ENCODE results near the gene QRFP. TPM values are rescaled to one million over a fixed set of nuclear protein-coding genes. Genes with fewer than 3 reads are reported as not detected.

Gene QRFP
- total RNA-seq, 1 experiment from 2014 or later, result not detected

GRCh38 chr9:130866474-130866965 is 30.1 kb downstream of the QRFP start:
- no peaks in the 10 kb centered on the region for H3K9me2 ChIP-seq (ENCODE audit: insufficient read depth)
- ChIA-PET POLR2A (interaction anchor here (1.0 kb wide), 2 partner anchors 60 to 132 kb away, joined by 3 to 4 read pairs; no protein-coding TSS in a partner anchor), RAD21 (ENCODE audit: low non-redundant PET in 1 of 2, low total read pairs in 2 of 2, uncharacterized antibody in 2 of 2, unreplicated experiment in 2 of 2) (interaction anchor here (0.5 to 1.6 kb wide), 7 partner anchors 13 to 180 kb away, joined by 3 to 18 read pairs (median 8); no protein-coding TSS in a partner anchor), CTCF (interaction anchor here (0.6 to 4.1 kb wide), 29 partner anchors 8 to 183 kb away, joined by 3 to 88 read pairs (median 4); partner anchors contain the start of gene EXOSC2)
- H3K4me1 ChIP-seq (ENCODE audit: control insufficient read depth in 1 of 2, insufficient read depth in 2 of 2, low read length in 2 of 2), result no peaks in the 10 kb centered on the region
- DNase-seq (ENCODE audit: low read depth, low spot score), result peak; percentile 92
- H3K9me3 ChIP-seq (ENCODE audit: control insufficient read depth in 1 of 2, insufficient read depth in 1 of 2, low read depth in 1 of 2, low read length in 2 of 2), result no peaks in the 10 kb centered on the region
- peaks cover 38% of the 10 kb centered on the region; the same call in 1 of the 2 replicates for H3K79me2 ChIP-seq (ENCODE audit: insufficient read depth, low read length)
- H2AFZ ChIP-seq (ENCODE audit: low read depth, low read length, poor library complexity, severe bottlenecking), result no peak overlapping the region
- no peak overlapping the region for H3K4me3 ChIP-seq (replicated peaks in 1 of 2; ENCODE audit: low read depth in 1 of 2, low read length in 2 of 2)
- ATAC-seq, result peak; percentile 96
- H4K20me1 ChIP-seq (ENCODE audit: insufficient read depth), result no peaks in the 10 kb centered on the region; the same call in 1 of the 2 replicates
- intact Hi-C loops (cut with micrococcal nuclease), result loop anchor here (1.0 to 5.0 kb wide), 4 partner anchors 75 to 404 kb away; no protein-coding TSS in a partner anchor
- no TSS peak for BruUV-seq (replicated peaks)
- peaks cover 0 to 4% of the 10 kb centered on the region in 2 experiments; a peak in 1 of 4 replicates for H3K36me3 ChIP-seq (ENCODE audit: control insufficient read depth in 1 of 2, insufficient read depth in 2 of 2, low read length in 2 of 2)
- H3K27ac ChIP-seq (ENCODE audit: low read depth, low read length), result no peak overlapping the region
- H3K9ac ChIP-seq (ENCODE audit: low read length), result no peak overlapping the region
- no peak overlapping the region for H3K4me2 ChIP-seq (ENCODE audit: low read length)
- TF ChIP-seq YY1 (IDR thresholded peaks at IDR 0.05; ENCODE audit: extremely low read depth, insufficient replicate concordance, low read depth, low read length) (peak; percentile 72), CEBPB (IDR thresholded peaks at IDR 0.05; ENCODE audit: low read depth) (no peak), CTCF (IDR thresholded peaks at IDR 0.05 in 2 of 3, conservative IDR thresholded peaks at IDR 0.05 in 1 of 3; ENCODE audit: borderline replicate concordance in 1 of 3, insufficient read depth in 1 of 3, low read depth in 2 of 3, low read length in 2 of 3) (peak; percentile 98 to 99 (median 99)), EZH2phosphoT487 (IDR thresholded peaks at IDR 0.05; ENCODE audit: borderline replicate concordance) (no peak), REST (IDR thresholded peaks at IDR 0.05; ENCODE audit: low read depth) (no peak), SRF (IDR thresholded peaks at IDR 0.05; ENCODE audit: low read depth) (peak; percentile 55), SIN3A (IDR thresholded peaks at IDR 0.05; ENCODE audit: low read depth) (no peak), POLR2A (IDR thresholded peaks at IDR 0.05; ENCODE audit: borderline replicate concordance, extremely low read depth, insufficient read depth, insufficient read length) (no peak), EGR1 (IDR thresholded peaks at IDR 0.05; ENCODE audit: low read depth) (no peak), ZBTB33 (IDR thresholded peaks at IDR 0.05; ENCODE audit: extremely low read depth, insufficient replicate concordance, low read length) (no peak), ZNF274 (IDR thresholded peaks at IDR 0.05; ENCODE audit: low read depth, low read length) (no peak), CBX3 (IDR thresholded peaks at IDR 0.05; ENCODE audit: low read depth) (peak; percentile 65; the same call in 1 of the 2 replicates), RAD21 (IDR thresholded peaks at IDR 0.05; ENCODE audit: low read depth) (peak; percentile 87), TCF7L2 (IDR thresholded peaks at IDR 0.05; ENCODE audit: borderline replicate concordance, extremely low read depth, insufficient read depth, insufficient read length) (peak; percentile 21), EZH2 (IDR thresholded peaks at IDR 0.05) (no peak), ATF3 (IDR thresholded peaks at IDR 0.05) (no peak), SP1 (IDR thresholded peaks at IDR 0.05; ENCODE audit: low read depth) (no peak), ELF1 (IDR thresholded peaks at IDR 0.05; ENCODE audit: borderline replicate concordance, low read depth) (no peak)
- no peaks in the 10 kb centered on the region for H3K27me3 ChIP-seq (ENCODE audit: insufficient read depth, low read length)
